Hematopoietic multipotent progenitor cell treated with erythropoietin and hydrocortisone succinate and interleukin-3 and kit ligand, for 8 days (in vitro differentiated cells): ENCODE results near the gene NCS1.

ENCODE experiments used
- DNase-seq: peaks from one replicate; pipeline ENCODE4 v3.0.0-alpha.2; 2015

The NCS1 gene

GRCh38 chr9:130149031-130149430 is 23.2 kb upstream of the NCS1 start:
- DNase-seq, result no peak

DNA sequence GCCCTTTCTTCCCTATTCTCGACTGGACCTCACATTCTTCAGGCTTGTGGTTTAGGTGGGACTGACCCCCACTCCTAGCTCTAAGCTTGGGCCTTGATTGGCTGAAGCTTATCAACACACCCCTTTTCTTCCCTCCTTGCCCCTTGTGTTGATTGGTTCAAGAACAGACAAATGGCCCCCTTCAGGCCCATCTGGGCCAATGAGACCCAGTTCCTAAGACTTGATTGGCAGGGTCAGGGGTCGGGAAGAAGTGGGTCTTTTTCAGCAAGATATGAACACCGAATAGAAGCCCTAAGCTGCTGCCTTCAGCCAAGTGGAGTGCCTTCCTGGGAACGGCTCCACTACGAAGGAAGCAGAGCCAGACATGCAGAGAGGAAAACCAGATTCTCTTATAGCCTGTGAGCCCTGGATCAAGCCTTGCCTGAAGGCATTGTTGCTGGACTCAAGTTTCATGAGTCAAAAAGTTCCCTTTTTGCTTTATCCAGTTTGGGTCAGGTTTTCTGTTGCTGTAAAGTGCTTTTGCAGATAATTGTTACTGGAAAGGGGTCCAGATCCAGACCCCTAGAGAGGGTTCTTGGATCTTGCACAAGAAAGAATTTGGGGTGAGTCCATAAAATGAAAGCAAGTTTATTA is 22.4 kb upstream of the NCS1 start:
- DNase-seq, result no peak

- DNase-seq, result no peak
Observed at GRCh38 chr9:130150779-130151382, 21.3 kb upstream of the NCS1 start.

DNA sequence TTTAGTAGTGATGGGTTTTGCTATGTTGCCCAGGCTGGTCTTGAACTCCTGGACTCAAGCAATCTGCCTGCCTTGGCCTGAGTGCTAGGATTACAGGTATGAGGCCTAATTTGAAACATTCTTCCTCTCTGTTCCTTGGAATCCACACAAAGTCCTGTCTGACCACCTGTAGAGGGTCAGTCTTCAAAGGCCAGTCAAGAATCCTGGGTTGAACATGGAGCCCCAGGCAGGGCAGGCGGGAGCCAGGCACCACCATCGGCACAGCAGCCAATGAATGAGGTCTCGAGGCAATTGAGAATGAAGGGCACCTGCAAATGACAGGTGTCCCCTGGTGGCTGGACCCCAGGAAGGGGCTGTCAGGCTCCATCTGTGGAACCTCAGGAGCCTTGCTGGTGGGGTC is 17.4 kb upstream of the NCS1 start:
- no peak for DNase-seq

DNA sequence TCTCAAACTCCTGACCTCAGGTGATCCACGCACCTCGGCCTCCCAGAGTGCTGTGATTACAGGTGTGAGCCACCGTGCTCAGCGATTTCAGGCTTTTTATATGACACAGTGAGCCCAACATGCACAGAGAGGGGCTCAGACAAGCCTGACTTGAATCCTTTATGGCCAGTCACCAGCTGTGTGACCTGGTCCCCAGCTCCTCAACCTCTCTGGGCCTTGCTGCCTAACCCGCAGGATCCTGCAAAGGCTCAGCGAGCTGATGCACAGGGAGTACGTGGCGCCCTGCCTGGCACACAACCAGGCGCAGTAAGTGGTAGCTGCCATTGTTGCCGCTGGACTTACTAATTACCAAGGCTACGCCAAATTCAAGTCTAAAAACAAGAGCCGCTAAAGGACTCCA is 16.6 kb upstream of the NCS1 start:
- DNase-seq, result no peak

DNA sequence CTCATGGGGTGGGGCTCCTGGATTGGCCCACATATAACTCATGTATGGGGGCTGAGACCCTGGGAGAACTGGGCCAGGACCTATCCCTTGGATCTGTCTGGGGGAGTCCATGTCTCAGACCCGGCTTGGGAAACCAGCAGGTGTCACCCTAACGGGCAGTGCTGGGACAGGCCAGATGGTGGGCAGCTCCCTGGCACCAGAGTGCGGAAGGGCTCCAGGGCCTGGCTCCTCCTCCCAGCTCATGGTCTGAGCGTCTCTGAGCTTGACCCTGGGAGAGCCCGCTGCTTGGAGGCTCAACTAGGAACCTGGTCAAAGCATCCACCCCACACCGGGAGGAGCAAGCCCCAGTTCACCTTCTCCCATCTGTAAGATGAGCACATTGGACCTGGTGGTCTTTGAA is 15.5 kb upstream of the NCS1 start:
- no peak for DNase-seq

GRCh38 chr9:130157079-130157478 is 15.1 kb upstream of the NCS1 start:
- no peak for DNase-seq

- no peak for DNase-seq
Observed at GRCh38 chr9:130158001-130158400, 14.2 kb upstream of the NCS1 start.

DNA sequence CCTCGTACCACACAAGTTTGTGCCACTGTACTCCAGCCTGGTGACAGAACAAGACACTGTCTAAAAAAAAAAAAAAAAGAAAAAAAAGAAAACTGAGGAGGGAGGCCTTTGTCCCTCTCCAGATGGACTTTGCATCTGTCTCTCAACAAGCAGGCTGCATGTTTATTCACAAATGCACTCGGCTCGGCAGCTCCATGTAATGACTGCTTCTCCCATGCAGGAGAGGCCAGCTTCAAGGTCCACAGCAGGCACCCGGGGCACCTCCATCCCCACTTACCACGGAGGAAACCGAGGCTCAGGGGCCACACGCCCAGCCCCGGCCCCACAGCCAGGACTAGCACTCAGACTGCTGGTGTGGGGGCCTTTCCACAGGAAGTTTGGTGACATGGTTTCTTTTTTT is 13.1 kb upstream of the NCS1 start:
- DNase-seq, result no peak

DNA sequence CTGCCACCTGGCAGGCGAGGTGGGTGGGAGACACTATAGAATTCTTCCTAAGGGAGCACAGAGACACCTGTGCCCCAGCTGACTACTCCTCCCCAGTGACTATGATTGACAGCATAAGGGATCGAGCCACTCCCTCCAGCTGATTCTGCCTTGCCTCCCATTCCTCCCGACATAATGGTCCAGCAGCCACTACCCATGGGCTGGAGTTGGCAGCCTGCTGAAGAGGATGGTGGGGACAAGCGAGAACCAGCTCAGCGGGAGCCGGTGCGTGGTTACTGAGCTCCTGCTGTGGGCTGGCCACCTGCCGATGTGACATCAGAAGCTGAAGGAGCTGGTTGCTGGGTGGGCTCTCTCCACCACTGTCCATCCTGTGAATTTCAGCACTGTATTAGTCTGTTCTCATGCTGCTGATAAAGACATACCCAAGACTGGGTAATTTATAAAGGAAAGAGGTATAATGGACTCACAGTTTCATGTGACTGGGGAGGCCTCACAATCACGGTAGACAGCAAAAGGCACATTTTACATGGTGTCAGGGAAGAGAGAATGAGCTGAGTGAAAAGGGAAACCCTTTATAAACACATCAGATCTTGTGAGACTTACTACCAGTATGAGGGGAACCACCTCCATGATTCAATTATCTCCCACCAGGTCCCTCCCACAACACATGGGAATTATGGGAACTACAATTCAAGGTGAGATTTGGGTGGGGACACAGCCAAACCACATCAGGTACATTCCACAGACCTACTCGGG is 12.1 kb upstream of the NCS1 start:
- DNase-seq, result no peak

GRCh38 chr9:130160862-130161470 is 11.2 kb upstream of the NCS1 start:
- no peak for DNase-seq

GRCh38 chr9:130165579-130165978 is 6.6 kb upstream of the NCS1 start:
- no peak for DNase-seq

DNA sequence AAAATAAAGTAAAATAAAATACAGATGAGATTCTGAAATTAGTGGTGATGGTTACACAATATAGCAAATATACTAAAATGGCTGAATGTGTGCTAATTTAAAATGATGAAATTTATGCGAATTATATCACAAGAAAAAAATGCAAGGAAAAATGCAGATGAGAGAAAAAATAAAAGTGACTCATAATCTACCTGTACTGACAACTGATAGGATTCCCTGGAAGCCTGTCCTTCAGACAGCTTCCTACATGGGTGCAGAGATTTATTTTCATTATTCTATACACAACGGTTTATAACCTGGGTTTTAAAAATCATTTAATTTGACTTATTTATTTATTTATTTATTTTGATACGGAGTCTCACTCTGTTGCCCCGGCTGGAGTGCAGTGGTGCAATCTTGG is 5.8 kb upstream of the NCS1 start:
- DNase-seq, result no peak

DNA sequence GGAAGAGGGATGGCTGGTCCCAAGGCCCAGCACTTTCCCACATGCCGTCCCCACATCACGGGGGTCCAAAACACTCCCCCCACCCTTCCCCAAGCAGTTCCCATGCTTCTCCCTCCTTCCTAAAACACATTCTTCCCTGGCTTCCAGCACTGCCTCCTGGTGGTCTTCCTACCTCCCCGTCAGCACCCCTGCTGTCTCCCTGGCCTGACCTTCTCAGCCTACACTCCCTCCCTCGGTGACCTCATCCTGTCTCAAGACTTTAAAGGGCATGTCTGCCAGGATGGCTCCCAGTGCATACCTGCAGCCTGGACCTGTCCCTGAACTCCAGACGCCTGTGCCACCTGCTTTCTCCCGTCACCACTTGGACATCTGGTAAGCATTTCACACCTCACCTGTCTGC is 4.3 kb upstream of the NCS1 start:
- no peak for DNase-seq

- DNase-seq, result no peak
Observed at GRCh38 chr9:130171226-130172148, 717 bp upstream of the NCS1 start.

DNA sequence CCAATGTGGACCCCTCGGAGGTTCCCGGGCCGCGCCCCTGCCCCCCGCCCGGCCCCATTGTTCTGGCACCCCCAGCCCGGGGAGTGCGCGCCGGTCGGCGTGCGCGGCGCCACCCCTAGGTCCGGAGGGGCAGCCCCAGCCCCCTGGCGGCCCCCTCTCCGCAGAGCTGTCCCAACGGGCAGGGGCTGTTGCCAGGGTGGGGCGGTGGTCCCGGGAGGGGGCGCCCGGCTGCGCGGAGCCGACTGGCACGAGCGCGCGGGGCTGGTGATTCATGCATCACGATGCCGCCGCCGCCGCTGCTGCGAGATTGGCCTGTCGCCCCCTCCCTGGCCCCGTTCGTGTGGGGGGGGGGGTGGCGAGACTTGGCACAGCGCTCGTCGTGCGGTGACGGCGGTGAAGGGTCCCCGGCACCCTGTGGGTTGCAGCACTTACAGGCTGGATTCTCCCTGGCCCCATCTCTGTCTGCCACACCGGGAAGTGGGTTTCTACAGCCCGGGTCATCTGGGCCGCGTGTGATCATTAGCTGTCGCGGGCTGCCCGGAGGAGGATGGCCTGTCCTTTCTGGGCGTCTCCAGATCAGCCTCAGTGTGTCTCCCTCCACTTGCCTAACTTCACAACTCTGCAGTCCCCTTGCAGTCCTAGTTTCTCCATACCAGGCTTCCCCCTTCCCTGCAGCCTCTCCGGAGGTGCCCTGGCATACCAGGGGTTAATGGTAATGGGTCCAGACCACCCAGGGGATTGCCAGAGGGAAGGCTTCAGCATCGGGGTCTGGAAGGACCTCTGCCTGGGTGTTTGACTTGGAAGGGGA is 858 bp downstream of the NCS1 start:
- DNase-seq, result peak; percentile 20

GRCh38 chr9:130173666-130173983 is 1.4 kb downstream of the NCS1 start:
- no peak for DNase-seq

DNA sequence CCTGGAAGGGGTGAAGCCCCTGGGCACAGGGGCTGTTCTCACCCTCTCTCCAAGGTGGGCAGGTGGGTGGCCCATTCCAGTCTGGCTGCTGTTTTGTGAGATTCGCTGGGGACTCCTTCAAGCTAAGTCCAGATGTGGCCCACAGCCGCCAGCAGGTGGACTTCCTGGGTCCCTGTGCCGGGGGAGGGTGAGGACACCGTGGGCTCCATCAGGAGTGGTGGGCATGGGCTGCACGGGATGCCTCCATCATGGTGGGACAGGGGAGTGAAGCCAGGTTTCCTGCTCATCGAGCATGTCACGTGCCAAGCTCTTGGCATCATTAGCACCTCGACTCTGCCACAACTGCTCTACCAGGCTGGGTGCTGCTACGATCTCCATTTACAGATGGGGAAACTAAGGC is 1.8 kb downstream of the NCS1 start:
- no peak for DNase-seq

DNA sequence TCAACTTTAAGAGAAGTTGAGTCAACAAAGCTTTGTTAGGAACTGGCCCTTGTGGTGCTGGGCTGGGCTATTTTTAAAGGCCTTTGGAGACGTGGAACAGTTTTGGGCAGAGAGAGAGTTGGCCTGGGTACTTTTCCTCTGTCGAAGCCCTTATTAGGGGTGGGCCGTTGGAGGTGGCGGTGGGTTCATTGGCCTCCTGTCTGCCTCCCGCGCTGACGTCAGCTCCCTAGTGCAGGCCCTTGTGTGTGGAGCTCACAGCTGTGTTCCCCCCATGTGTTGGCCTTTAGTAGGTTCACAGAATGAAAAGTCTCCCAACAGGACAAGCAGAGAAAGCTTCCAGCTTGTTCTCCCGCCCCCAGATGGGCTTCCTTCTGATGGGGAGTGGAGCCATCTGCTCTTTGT is 2.7 kb downstream of the NCS1 start:
- no peak for DNase-seq

- DNase-seq, result no peak
Observed at GRCh38 chr9:130175355-130175754, 3.2 kb downstream of the NCS1 start.

DNA sequence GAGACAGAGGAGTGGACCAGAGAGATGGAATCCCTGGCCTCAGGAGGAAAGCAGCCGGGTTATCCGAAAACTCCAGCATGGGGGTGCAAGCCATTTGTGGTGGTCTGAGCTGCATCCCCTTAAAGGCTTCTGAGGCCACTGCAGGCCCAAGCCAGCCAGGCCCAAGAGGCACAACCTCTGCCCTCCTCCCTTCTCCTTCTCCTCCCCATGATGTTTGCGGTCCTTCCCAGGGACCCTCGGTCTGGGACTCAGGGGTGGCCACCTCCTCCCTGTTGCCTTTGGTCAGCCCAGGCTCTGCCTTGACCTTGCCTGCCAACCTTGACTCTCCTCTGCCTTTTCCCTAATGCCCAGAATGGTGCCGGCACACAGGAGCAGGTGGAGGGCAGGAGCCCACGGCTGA is 4.6 kb downstream of the NCS1 start:
- no peak for DNase-seq
